ENCODE results near the gene ITCH.
"Not testable (repeated sequence)": the region's sequence is repeated elsewhere in the genome, so short reads cannot be mapped to it uniquely, and the experiment has no call there.

Gene ITCH

DNA sequence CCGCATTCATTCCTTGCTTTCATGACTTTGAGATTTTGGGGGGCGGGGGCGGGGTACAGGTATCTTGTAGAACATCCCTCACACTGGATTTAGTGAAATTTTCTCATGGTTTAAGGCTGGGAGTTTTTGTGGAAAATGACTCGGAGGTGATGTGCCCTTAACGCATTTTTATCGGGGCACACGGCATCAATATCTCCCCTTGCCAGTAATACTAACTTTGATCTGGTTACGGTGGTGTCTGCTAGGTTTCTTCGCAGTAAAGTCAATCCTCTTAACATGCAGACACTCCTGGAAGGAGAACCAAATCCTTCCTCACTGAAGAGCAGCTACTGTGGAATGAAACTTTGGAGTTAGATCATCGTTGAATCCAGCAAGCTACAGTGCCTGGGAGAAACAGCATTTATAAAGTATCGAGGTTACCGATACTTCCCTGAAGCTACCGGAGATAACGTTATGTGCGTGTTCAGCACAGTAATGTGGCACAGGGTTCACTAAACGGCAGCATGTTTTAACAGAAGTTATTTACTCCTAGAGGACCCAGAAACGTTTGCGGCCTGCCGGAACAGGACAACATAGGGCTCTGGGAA lies 151.9 kb downstream of the ITCH start:
- DNase-seq (ENCODE audit: low read depth): no peak
- TF ChIP-seq, protein P1, sequence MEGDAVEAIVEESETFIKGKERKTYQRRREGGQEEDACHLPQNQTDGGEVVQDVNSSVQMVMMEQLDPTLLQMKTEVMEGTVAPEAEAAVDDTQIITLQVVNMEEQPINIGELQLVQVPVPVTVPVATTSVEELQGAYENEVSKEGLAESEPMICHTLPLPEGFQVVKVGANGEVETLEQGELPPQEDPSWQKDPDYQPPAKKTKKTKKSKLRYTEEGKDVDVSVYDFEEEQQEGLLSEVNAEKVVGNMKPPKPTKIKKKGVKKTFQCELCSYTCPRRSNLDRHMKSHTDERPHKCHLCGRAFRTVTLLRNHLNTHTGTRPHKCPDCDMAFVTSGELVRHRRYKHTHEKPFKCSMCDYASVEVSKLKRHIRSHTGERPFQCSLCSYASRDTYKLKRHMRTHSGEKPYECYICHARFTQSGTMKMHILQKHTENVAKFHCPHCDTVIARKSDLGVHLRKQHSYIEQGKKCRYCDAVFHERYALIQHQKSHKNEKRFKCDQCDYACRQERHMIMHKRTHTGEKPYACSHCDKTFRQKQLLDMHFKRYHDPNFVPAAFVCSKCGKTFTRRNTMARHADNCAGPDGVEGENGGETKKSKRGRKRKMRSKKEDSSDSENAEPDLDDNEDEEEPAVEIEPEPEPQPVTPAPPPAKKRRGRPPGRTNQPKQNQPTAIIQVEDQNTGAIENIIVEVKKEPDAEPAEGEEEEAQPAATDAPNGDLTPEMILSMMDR (IDR thresholded peaks at IDR 0.05; ENCODE audit: insufficient read depth, low read depth, low read length, missing control alignments): no peak
- peak overlapping the region; percentile 62 for H3K4me3 ChIP-seq (ENCODE audit: low read depth, low read length)

DNA sequence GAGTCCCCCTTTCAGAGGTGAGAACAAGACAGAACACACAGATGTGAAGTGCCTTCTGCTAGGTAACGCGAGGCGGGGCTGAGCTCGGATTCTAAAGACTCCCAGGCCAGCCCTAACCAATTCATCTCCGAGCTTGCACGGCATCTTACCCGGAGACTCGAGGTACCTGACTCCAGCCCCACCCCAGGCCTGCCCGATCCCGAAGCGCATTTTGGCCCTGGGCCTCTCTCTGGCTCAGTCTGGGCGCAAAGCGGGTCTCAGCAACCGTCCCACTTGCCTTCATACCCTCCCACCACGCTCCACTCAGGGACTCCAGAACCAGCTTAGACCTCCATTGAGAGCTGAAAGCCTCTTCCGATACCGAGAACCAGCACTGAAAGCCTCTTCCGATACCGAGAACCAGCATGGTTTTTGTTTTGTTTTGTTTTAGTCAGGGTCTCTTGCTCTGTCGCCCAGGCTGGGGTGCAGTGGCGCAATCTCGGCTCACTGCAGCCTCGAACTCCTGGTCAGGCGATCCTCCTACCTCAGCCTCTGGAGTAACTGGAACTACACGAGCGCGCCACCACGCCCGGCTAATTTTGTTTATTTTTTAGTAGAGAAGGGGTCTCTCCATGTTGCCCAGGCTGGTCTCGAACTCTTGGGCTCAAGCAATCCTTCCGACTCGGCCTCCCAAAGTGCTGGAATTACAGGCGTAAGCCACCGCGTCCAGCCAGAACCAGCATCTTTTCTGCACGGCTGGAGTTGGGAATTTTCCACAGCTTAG lies 152.6 kb downstream of the ITCH start:
- peak overlapping the region; percentile 62 for H3K4me3 ChIP-seq (ENCODE audit: low read depth, low read length)
- peak; percentile 93 for DNase-seq (ENCODE audit: low read depth)
- TF ChIP-seq, protein P1 (IDR thresholded peaks at IDR 0.05; ENCODE audit: insufficient read depth, low read depth, low read length, missing control alignments): no peak

DNA sequence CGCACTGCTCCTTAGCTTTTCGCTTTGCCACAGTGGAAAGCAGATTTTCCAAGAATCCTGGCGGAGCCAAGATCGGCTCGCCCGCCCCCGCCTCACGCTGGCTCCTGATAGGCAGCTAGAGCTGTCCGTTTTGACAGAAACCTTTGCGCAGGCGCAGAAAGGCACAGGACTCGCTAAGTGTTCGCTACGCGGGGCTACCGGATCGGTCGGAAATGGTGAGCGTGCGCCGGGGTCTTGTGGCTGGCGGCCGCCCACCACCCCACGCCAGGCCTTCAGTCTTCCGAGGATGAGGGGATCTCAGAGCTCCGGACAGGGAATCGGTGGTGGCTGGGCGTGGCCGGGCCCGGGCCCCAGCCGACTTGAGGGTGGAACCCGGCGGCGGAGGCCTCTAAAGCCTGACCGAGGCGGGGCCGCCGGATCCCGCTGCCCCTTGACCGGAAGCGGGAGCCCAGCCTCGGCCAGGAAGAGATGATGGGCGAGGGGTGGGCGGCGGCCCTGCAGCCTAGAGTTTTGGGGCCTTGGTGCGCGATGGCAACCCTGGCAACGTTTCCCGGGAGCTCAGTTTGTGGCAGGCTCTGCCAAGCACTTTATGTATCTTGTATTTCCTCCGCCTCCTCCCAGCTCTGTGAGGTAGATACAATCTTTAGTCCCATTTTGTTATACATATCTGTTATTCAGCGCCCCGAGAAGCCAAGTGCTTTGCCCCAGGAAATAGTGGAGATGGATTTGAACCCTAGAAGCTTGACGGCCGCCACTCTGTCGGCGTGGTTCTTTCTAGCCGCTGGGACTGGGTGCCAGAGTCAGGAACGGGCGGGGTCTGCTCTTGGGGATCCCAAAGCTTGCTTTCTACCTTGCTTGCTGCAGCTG lies 153.4 kb downstream of the ITCH start, which contains the start of gene DYNLRB1:
TSS of gene DYNLRB1 (plus strand) at position 176 of the 867 bp plus-strand sequence. CDS start at position 213, 37 bp downstream.
- TF ChIP-seq, protein P1 (IDR thresholded peaks at IDR 0.05; ENCODE audit: insufficient read depth, low read depth, low read length, missing control alignments): no peak
- H3K4me3 ChIP-seq (ENCODE audit: low read depth, low read length): peak within 1 kb of the TSS; percentile 62
- peak; percentile 97 for DNase-seq (ENCODE audit: low read depth)

DNA sequence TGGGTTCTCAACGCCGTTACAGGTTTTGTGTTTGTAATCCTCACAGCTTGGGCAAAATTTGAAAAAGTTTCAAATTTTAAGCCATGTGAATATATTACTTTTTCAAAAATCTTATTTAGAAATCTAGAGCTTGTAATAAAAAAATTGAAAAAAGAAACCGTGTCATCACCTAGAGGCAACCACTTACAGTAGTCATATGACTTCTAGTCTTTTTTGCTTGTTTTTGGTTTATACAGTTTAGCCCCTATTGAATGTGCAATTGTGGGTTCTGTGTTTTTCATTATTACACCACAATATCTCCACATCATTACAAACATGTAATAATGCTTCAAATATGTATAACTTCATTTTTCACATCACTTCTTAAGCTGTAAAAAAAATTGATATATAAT lies 154.0 kb downstream of the ITCH start:
- no peak for DNase-seq (ENCODE audit: low read depth)
- TF ChIP-seq, protein P1 (IDR thresholded peaks at IDR 0.05; ENCODE audit: insufficient read depth, low read depth, low read length, missing control alignments): no peak
- peak overlapping the region; percentile 62 for H3K4me3 ChIP-seq (ENCODE audit: low read depth, low read length)

DNA sequence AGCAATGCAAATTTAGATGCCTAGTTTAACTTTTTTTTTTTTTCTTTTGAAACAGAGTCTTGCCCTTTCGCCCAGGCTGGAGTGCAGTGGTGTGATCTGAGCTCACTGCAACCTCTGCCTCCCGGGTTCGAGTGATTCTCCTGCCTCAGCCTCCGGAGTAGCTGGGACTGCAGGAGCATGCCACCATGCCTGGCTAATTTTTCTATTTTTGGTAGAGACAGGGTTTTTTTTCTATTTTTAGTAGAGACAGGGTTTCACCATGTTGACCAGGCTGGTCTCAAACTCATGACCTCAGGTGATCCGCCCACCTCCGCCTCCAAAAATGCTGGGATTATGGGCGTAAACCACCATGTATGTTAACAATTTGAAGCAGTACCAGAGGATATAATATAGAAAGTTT lies 155.8 kb downstream of the ITCH start:
- not testable (repeated sequence) for DNase-seq (ENCODE audit: low read depth); H3K4me3 ChIP-seq (ENCODE audit: low read depth, low read length)

DNA sequence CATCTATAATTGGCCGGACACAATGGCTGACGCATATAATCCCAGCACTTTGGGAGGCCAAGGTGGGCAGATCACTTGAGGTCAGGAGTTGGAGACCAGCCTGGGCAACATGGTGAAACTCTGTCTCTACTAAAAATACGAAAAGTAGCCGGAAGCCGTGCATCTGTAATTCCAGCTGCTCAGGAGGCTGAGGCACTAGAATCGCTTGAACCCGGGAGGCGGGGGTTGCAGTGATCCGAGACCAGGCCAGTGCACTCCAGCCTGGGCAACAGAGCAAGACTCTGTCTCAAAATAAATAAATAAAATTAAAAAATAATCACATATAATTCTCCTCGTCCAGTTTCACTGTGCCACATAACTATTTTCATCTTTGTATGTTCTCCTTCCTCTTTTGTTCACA lies 156.8 kb downstream of the ITCH start:
- H3K4me3 ChIP-seq (ENCODE audit: low read depth, low read length); DNase-seq (ENCODE audit: low read depth): not testable (repeated sequence)

DNA sequence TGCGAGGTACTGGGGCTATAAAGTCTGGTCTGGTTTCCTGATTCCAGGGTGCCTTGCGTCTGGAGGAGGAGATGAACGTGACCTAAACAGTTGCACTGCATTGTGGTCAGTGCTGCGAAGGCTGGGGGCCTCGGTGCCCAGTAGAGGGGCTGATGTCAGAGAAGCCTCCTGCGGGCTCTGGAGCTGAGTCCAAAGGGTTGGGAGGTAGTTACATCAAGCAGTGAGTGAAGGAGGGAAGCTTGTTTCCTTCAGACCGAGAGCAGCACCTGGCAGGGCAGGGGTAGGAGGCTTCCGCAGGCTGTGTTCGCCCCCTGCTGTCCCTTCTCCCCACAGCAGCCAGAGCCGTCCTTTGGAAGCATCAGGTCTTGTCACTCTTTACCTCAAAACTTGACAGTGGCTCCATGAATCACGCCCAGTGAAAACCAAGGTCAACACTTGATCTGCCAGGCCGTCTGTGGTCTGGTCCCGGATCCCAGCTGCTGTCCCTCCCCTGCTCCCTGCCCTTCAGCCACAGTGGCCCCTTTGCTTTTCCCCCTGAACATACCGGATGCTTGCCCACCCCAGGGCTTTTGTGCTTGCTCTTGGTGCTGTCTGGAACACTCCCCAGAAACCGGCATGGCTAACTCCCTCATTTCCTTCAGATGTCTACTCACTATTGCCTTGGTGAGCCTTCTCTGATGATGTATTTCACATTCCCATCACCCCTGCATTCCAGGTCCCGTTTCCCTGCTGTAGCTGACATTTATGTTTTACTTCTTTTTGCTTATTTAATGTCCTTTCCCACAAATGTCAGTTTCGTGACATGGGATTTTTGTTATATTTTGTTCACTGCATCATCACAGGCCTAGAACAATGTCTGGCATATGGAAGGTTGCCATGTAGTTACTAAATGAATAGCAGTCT lies 160.1 kb downstream of the ITCH start:
- H3K4me3 ChIP-seq (ENCODE audit: low read depth, low read length): no peak overlapping the region
- TF ChIP-seq, protein P1 (IDR thresholded peaks at IDR 0.05; ENCODE audit: insufficient read depth, low read depth, low read length, missing control alignments): peak; percentile 74
- DNase-seq (ENCODE audit: low read depth): peak; percentile 80

Data from GM12865 (cell line).